HEK293 (cell line): ENCODE results near the gene CD300LF.

Source experiments
- GLIS1 ChIP-seq: fragments of 450-650 bp; formaldehyde crosslinking; IDR thresholded peaks from 2 replicates; pipeline ENCODE4 v1.5.1; 2016; ENCODE audit warnings: missing biosample characterization, missing genetic modification characterization
- HIC1 ChIP-seq: fragments of 450-650 bp; formaldehyde crosslinking; IDR thresholded peaks from 2 replicates; pipeline ENCODE4 v1.5.1; 2016; ENCODE audit warnings: missing biosample characterization, missing genetic modification characterization
- HOXC10 ChIP-seq: sonication (generic); formaldehyde crosslinking; IDR thresholded peaks from 2 replicates; pipeline ENCODE4 v1.8.1; 2023; ENCODE audit warnings: mild to moderate bottlenecking, missing genetic modification reagents
- KLF1 ChIP-seq: fragments of 450-650 bp; formaldehyde crosslinking; IDR thresholded peaks from 2 replicates; pipeline ENCODE4 v1.5.1; 2016; ENCODE audit warnings: missing biosample characterization, missing genetic modification characterization
- KLF16 ChIP-seq: fragments of 450-650 bp; formaldehyde crosslinking; IDR thresholded peaks from 2 replicates; pipeline ENCODE4 v1.5.1; 2017; ENCODE audit warnings: missing biosample characterization, missing genetic modification characterization
- MEIS1 ChIP-seq: sonication (generic); formaldehyde crosslinking; IDR thresholded peaks from 2 replicates; pipeline ENCODE4 v1.8.1; 2022; ENCODE audit warnings: missing genetic modification reagents, mild to moderate bottlenecking, borderline replicate concordance
- SP2 ChIP-seq: fragments of 450-650 bp; formaldehyde crosslinking; IDR thresholded peaks from 2 replicates; pipeline ENCODE4 v1.5.1; 2016; ENCODE audit warnings: missing biosample characterization, missing genetic modification characterization
- ZBTB17 ChIP-seq: fragments of 450-650 bp; formaldehyde crosslinking; IDR thresholded peaks from 2 replicates; pipeline ENCODE4 v1.5.1; 2016; ENCODE audit warnings: missing biosample characterization, missing genetic modification characterization
- ZBTB21 ChIP-seq: fragments of 450-650 bp; formaldehyde crosslinking; IDR thresholded peaks from 2 replicates; pipeline ENCODE4 v1.5.1; 2017; ENCODE audit warnings: missing biosample characterization, missing genetic modification characterization
- ZFP37 ChIP-seq: fragments of 450-650 bp; formaldehyde crosslinking; IDR thresholded peaks from 2 replicates; pipeline ENCODE4 v1.5.1; 2016; ENCODE audit warnings: missing biosample characterization, missing genetic modification characterization
- ZNF146 ChIP-seq: fragments of 450-650 bp; formaldehyde crosslinking; IDR thresholded peaks from 2 replicates; pipeline ENCODE4 v1.5.1; 2016; ENCODE audit warnings: missing biosample characterization, missing genetic modification characterization
- ZNF155 ChIP-seq: fragments of 450-650 bp; formaldehyde crosslinking; IDR thresholded peaks from 2 replicates; pipeline ENCODE4 v1.5.1; 2016; ENCODE audit warnings: missing biosample characterization, missing genetic modification characterization
- ZNF211 ChIP-seq: fragments of 450-650 bp; formaldehyde crosslinking; IDR thresholded peaks from 2 replicates; pipeline ENCODE4 v1.5.1; 2016; ENCODE audit warnings: low read depth, missing biosample characterization, missing genetic modification characterization
- ZNF23 ChIP-seq: fragments of 450-650 bp; formaldehyde crosslinking; IDR thresholded peaks from 2 replicates; pipeline ENCODE4 v1.5.1; 2016; ENCODE audit warnings: missing biosample characterization, missing genetic modification characterization, borderline replicate concordance
- ZNF280D ChIP-seq: fragments of 450-650 bp; formaldehyde crosslinking; IDR thresholded peaks from 2 replicates; pipeline ENCODE4 v1.5.1; 2016; ENCODE audit warnings: missing biosample characterization, missing genetic modification characterization
- ZNF362 ChIP-seq: fragments of 450-650 bp; formaldehyde crosslinking; IDR thresholded peaks from 2 replicates; pipeline ENCODE4 v1.5.1; 2016; ENCODE audit warnings: missing biosample characterization, missing genetic modification characterization
- ZNF366 ChIP-seq: fragments of 450-650 bp; formaldehyde crosslinking; conservative IDR thresholded peaks from 2 replicates; pipeline ENCODE4 v1.5.1; 2016; ENCODE audit warnings: missing biosample characterization, missing genetic modification characterization
- ZNF394 ChIP-seq: fragments of 450-650 bp; formaldehyde crosslinking; IDR thresholded peaks from 2 replicates; pipeline ENCODE4 v1.5.1; 2016; ENCODE audit warnings: missing biosample characterization, missing genetic modification characterization, mild to moderate bottlenecking, moderate library complexity, borderline replicate concordance
- ZNF398 ChIP-seq: fragments of 450-650 bp; formaldehyde crosslinking; IDR thresholded peaks from 2 replicates; pipeline ENCODE4 v1.5.1; 2017; ENCODE audit warnings: missing biosample characterization, missing genetic modification characterization
- ZNF48 ChIP-seq: fragments of 450-650 bp; formaldehyde crosslinking; IDR thresholded peaks from 2 replicates; pipeline ENCODE4 v1.5.1; 2016; ENCODE audit warnings: missing biosample characterization, missing genetic modification characterization
- ZNF529 ChIP-seq: fragments of 450-650 bp; formaldehyde crosslinking; IDR thresholded peaks from 2 replicates; pipeline ENCODE4 v1.5.1; 2017; ENCODE audit warnings: missing genetic modification characterization, missing biosample characterization; ENCODE audit not compliant: insufficient replicate concordance
- ZNF548 ChIP-seq: fragments of 450-650 bp; formaldehyde crosslinking; IDR thresholded peaks from 2 replicates; pipeline ENCODE4 v1.5.1; 2016; ENCODE audit warnings: missing biosample characterization, missing genetic modification characterization
- ZNF585B ChIP-seq: fragments of 450-650 bp; formaldehyde crosslinking; IDR thresholded peaks from 2 replicates; pipeline ENCODE4 v1.5.1; 2016; ENCODE audit warnings: missing biosample characterization, missing genetic modification characterization
- ZNF670 ChIP-seq: fragments of 450-650 bp; formaldehyde crosslinking; IDR thresholded peaks from 2 replicates; pipeline ENCODE4 v1.5.1; 2016; ENCODE audit warnings: missing biosample characterization, missing genetic modification characterization, low read depth
- ZNF701 ChIP-seq: fragments of 450-650 bp; formaldehyde crosslinking; IDR thresholded peaks from 2 replicates; pipeline ENCODE4 v1.5.1; 2016; ENCODE audit warnings: missing biosample characterization, missing genetic modification characterization
- ZNF76 ChIP-seq: fragments of 450-650 bp; formaldehyde crosslinking; IDR thresholded peaks from 2 replicates; pipeline ENCODE4; 2016; ENCODE audit warnings: low read depth, missing biosample characterization, missing genetic modification characterization, borderline replicate concordance
- ZNF768 ChIP-seq: fragments of 450-650 bp; formaldehyde crosslinking; IDR thresholded peaks from 2 replicates; pipeline ENCODE4 v1.5.1; 2018; ENCODE audit warnings: missing biosample characterization, mild to moderate bottlenecking, missing genetic modification characterization
- TF ChIP-seq, protein P1 (sequence below): fragments of 450-650 bp; formaldehyde crosslinking; IDR thresholded peaks from 2 replicates; pipeline ENCODE4 v1.5.1; 2017; ENCODE audit warnings: missing biosample characterization, missing genetic modification characterization

CD300LF gene

DNA sequence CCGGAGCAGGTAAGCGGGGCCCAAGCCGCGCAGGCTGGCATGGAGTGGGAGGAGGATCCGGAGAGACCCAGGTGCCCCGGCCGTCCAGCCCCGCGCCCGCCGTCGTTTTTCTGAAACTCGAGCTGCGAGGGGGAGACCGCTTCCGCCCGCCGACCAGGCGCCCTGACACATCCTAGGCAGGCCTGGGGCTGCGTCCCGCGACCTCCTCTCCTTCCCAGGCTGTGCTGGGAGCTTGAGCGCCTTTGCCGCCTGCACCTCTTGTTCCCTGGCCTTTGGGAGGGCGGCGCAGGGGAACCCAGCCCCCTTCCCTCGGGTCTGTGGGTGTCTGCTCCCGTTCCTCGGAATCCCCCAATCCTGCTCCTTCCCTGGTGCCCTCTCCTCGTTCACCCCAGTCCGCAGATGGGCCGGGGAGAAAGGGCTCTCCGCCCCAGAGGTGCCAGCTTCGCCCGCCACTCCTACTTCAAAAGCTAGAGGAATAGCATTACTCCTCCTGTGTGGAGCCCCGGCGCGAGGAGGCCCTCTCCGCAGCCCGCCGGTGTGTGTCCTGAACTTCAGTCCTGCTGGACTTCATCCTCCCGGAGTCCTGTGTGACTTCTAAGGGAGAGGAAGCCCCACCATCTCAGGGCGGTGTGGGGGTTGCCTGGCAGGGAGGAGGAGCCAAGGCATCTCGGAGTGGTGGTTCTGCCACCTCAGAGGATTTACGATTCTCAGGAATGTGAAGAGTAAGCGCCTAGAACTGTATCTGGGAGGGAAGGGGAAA is 36.7 kb upstream of the CD300LF start (continued):
- TF ChIP-seq, protein P1, sequence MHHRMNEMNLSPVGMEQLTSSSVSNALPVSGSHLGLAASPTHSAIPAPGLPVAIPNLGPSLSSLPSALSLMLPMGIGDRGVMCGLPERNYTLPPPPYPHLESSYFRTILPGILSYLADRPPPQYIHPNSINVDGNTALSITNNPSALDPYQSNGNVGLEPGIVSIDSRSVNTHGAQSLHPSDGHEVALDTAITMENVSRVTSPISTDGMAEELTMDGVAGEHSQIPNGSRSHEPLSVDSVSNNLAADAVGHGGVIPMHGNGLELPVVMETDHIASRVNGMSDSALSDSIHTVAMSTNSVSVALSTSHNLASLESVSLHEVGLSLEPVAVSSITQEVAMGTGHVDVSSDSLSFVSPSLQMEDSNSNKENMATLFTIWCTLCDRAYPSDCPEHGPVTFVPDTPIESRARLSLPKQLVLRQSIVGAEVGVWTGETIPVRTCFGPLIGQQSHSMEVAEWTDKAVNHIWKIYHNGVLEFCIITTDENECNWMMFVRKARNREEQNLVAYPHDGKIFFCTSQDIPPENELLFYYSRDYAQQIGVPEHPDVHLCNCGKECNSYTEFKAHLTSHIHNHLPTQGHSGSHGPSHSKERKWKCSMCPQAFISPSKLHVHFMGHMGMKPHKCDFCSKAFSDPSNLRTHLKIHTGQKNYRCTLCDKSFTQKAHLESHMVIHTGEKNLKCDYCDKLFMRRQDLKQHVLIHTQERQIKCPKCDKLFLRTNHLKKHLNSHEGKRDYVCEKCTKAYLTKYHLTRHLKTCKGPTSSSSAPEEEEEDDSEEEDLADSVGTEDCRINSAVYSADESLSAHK (tag by site-specific recombination), result no peak
- no peak for TF ChIP-seq ZNF394 (tag by site-specific recombination)
- no peak for TF ChIP-seq ZBTB17 (tag by site-specific recombination)
- TF ChIP-seq ZNF23 (tag by site-specific recombination), result no peak
- TF ChIP-seq HIC1 (tag by site-specific recombination), result no peak; the same call in 1 of the 2 replicates
- no peak for TF ChIP-seq ZNF155 (tag by site-specific recombination)
- TF ChIP-seq ZNF670, result no peak
- no peak for TF ChIP-seq ZFP37
- no peak for TF ChIP-seq ZNF548
- TF ChIP-seq ZNF211 (tag by site-specific recombination), result no peak
- no peak for TF ChIP-seq ZNF146 (tag by site-specific recombination)
- no peak for TF ChIP-seq KLF1 (tag by site-specific recombination)
- no peak for TF ChIP-seq ZNF585B (tag by site-specific recombination)
- peak; percentile 45 for TF ChIP-seq SP2
- TF ChIP-seq ZNF362, result no peak
- TF ChIP-seq HOXC10 (CRISPR knock-in tag), result no peak
- TF ChIP-seq ZNF366 (tag by site-specific recombination), result 0 out of 2 replicates have a peak, but pooled peaks have one; percentile 21
- no peak for TF ChIP-seq ZNF701 (tag by site-specific recombination)
- TF ChIP-seq GLIS1, result peak; percentile 11; the same call in 1 of the 2 replicates
- no peak for TF ChIP-seq ZNF76 (tag by site-specific recombination)
- TF ChIP-seq ZNF398 (tag by site-specific recombination), result no peak
- TF ChIP-seq MEIS1 (CRISPR knock-in tag), result no peak
- no peak for TF ChIP-seq ZNF280D (tag by site-specific recombination)
- no peak for TF ChIP-seq ZNF48 (tag by site-specific recombination)
- no peak for TF ChIP-seq KLF16 (tag by site-specific recombination)
- no peak for TF ChIP-seq ZNF529 (tag by site-specific recombination)
- no peak for TF ChIP-seq ZBTB21
- no peak for TF ChIP-seq ZNF768 (tag by site-specific recombination)
